SW480 (cell line): ENCODE data around the gene CXCR2.
"Not testable (repeated sequence)": the region's sequence is repeated elsewhere in the genome, so short reads cannot be mapped to it uniquely, and the experiment has no call there.

Source experiments
- DNase-seq: peaks from one replicate; pipeline ENCODE4 v3.0.0-alpha.2; 2016; ENCODE audit warnings: low spot score

Gene CXCR2

DNA sequence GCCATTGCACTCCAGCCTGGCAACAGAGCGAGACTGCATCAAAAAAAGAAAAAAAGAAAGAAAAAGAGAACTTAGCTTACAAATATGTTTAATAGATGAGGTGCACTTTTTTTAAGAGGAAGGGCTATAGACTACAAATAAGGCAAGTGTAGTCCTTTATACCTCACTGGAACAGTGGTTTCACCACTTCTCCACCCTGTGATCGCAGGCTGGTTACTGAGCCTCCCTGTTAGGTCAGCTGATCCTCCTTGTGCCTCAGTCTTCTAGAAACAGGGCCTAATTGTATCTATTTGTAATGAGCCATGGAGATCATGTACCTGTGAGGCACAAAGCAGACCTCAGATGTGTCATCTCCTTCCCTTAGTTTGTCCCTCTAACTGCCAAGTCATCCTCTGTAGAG, 4.5 kb downstream of the CXCR2 start:
- DNase-seq = no peak

DNA sequence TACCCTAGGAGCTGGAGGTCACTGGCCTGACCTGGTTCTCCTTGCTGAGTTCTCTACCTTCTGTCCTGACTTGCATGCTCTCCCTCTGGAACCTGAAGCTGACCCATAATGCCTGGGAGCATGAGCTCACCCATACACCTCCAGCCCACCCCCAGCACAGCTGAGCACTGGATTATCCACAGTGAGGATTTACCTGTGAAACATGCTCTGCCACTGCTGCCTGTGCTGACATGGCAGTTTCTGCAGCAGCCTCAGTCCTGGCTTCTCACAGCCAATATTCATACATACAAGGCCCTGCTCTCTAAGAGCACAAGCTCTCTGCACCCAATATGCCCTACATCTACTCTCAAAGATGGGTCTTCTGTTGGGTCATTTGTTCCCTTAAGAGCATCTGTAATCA, 5.0 kb downstream of the CXCR2 start:
- no peak for DNase-seq

DNA sequence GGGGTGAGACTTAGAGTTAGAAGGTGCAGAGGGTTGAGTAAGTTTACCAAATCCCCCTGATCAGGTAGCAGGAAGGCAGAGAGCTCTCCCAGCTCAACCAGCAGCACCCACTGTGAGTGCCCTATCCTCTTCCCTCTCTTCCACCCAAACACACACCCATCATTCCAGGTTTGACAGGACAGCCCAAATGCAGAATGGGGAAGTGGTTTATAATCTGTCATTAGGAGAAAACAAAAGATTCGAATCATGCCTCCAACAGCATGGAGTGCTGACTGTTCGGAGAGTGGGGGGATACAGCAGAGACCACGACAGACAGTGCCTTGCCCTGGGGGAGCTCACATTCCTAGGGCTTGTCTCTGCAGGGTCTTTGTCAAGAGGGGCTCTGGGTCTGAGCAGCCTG, 11.7 kb downstream of the CXCR2 start:
- no peak for DNase-seq

DNA sequence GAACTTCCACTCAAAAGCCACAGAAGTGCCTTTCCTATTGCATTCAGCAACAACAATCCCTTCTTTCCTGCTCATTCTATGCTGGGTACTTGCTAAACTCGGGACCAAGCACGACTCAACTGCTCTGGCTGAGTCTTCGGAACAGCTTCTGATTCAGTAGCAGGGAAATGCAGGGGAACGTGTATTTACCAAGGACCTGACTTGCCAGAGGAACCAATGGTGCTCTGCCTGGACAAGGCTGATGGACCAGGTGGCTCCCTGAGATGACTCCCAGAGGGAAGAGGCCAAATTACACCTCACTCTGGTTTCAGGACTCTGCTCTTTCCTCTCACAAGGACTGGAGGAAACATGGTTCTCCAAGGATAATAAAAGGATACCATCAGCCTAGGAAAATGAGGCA, 12.2 kb downstream of the CXCR2 start:
- DNase-seq = no peak

DNA sequence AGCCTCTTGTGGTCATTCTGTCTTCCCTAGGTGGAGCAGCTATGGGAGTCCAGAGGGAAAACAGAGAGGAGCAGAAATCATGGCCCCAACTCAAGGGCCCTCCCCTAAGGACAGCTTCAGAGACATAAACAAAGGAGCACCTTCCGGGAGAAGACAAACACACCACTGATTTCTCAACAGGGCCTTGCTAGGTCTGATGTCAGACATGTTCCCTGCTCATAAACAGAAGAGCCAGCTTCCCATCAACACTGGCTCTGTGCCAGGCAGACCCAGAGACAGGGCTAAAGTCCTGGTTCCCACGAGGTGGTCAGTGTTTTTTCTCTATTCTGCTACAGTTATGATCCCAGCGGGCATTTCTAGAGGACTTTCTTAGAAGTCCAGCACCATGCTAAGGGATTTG, 19.3 kb downstream of the CXCR2 start:
- no peak for DNase-seq

DNA sequence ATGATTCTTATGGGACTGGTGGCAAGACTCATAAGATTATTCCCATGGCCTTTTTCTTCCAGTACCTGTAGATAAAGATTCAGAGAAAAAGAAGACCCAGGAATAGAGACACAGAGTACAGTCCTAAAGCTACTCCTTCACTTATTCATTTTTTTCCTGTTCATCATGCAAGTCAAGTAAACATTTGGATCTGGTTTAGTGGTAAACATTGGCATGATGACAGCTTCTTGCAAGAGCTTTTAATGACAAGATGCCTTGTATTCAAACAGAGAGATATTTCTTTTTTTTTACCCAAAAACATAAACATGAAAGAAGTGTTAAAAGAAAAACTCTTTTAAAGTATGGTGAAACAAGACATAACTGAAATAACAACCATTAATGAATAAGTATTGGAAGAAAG, 20.2 kb downstream of the CXCR2 start:
- no peak for DNase-seq

DNA sequence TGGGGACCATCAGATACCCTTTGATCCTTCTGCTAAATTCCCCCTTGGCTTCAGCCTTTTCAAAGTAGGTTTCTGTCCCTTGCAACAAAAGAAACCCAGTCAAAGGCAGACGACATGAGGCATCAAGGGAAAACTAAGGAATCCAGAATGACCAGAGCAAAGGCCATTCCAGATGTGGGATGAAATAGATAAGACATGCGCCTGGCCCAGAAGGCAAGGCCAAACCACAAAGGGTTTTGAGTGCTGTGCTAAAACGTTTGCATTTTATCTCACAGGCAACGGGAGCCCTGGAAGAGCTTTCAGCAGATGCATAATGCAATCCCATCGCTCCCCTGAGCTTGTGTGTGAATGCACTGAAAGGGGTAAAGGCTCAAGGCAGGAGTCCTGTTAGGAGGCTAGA, 23.3 kb downstream of the CXCR2 start:
- DNase-seq = no peak

DNA sequence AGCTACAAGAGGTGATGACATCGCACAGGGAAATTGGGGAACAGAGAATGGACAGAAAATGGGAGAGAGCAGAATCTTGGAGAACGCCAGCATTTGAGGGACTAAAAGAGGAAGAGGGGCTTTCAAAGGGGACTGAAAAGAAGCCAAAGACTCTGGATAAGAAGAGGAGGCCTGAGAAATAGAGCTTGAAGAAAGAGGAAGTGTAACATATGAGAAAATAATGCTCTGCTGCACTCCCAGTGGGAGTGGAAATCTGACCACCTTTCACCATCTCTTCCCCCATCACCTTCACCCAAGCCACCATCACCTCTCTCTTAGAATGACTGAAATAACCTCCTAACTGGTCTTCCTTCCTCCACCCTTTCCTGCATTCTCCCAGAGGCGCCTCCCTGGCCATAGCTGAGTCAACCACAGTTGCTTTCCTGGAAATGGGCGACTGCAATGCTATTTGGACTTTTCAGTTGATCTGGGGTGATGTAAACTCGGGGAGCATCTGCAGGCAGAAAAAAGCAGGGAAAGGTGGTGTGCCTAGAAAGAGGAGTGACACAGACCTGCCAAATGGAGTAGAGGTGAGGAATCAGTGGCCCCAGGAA, 24.1 kb downstream of the CXCR2 start:
- DNase-seq = no peak

DNA sequence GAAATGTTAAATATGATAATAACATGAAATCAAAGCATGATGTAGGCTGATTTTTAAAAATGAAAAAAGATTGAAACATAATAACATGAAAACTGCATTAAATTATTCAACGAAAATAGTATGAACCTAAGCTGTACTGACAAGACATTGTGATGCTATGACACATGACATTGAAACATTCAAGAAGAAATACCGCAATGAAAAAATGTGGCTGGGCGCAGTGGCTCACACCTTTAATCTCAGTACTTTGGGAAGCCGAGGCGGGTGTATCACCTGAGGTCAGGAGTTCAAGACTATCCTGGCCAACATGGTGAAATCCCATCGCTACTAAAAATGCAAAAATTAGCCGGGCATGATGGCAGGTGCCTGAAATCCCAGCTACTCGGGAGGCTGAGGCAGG, 26.3 kb downstream of the CXCR2 start:
- DNase-seq = no peak

DNA sequence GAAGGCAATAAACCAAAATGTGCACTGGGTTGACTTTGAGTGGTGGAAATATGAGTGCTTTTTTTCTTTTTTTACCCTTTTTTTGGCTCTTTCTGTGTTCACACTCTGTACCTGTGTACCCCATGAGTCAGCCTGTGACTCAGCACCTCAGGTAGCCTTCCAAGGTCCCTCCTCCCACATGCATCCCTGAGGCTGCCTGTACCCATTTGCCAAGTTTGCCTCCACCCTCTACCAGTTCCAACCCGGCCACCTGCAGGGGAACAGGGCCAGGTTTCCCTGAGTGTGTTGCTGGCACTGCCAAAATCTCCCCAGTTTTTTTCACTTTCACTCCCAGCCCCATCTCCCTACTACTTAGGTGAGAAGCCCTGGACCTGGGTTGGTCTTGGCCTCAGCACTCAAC, 26.9 kb downstream of the CXCR2 start:
- DNase-seq = no peak

DNA sequence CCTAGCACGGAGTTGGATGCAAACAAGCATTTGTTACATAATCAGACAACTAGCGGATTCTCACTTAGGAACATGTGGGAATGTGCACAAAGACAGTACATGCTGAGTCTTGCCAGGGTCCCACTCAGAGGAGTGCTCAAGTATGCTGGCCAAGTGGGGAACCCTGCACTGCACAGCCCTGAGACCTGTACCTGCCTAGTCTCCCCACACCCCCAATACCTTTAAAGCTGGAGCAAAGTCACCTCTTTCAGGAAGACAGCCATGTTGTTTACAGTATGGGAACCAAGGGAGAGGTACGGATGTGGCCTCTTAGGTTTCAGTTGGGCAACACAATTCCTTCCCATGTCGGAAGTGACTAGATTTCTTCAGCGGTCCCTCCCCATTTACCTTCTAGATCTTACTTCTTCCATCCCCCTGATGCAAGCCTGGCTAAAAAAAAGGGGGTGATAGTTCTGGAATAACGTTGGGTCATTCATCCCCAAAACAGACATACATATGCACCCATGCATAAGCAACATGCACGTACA, 30.2 kb downstream of the CXCR2 start:
- no peak for DNase-seq

DNA sequence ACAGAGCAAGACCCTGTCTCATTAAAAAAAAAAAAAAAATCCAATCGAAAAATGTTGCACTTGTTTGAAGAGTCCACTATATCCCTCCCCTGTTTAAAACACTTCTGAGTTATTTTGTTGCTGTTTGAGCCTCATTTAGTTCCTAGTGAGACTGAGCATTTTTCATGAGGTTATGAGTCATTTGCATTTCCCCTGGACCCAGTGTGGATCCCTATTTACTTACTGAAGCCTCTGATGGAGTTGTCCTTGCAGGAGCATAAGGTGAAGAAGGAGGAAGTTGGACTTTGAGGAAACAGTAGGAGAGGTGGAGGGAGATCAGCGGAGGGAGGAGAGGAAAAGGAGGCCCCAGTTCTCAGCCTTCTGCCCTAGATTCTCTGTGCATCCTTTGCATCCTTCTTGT, 35.8 kb downstream of the CXCR2 start:
- no peak for DNase-seq

DNA sequence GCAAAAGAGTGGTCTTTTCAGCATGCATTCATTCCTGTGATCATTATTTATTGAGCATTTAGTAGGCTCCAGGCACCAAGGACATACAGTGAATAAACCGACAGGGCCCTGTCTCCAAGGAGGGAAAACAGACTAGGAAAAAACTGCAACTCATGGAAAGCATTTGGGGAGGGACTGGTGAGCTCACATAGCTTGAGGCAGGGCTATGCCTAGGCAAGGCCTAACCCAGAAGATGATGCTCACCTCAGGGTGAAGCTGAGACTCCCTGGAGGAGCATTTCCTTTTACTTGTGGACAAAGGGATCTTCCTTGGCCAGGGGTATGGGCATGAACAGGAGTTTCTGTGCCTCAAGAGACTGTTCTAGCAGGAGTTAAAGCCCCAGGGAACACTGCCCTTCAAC, 37.0 kb downstream of the CXCR2 start:
- DNase-seq = no peak

DNA sequence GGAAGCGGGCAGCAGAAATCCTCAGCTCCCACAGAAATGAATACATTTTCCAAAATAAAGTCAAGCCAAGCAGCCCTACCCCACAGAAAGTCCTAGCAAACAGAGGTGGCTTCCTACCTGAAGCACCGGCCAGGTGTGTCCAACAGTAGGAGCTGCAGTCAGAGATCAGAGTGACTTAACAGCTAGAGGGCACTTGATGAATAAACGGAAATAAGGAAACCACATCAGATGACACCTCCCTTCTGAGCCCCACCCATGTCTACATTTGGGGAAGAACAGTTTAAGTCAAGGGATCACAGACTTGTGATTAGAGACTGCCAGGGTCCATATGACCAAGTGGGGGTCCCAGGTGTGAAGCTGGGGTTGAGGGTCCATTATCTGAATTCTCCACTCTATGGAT, 41.0 kb downstream of the CXCR2 start, which contains the start of gene CXCR1:
Gene CXCR1 (minus strand): TSS at position 172 of the 400 bp plus-strand sequence. CDS start 1,751 bp downstream, outside the sequence.
- peak; percentile 67 for DNase-seq

DNA sequence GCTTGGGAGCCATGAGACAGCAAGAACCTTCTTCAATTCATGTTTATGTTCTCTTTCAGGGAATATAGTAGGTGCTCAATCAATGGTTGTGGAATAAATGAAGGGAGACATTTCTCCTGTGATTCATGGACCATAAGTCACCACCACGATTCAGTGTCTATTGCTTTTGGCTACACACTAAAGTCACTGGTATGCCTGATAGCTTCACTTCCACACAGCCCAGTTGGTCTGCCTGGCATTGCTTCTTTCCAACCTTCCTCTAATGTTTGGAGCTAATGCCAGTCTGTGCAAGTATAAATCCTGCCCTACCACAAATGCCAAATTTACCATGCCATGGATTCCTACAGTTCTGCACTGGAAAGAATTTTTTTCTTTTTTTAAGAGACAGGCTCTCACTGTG, 42.2 kb downstream of the CXCR2 start:
- no peak for DNase-seq

DNA sequence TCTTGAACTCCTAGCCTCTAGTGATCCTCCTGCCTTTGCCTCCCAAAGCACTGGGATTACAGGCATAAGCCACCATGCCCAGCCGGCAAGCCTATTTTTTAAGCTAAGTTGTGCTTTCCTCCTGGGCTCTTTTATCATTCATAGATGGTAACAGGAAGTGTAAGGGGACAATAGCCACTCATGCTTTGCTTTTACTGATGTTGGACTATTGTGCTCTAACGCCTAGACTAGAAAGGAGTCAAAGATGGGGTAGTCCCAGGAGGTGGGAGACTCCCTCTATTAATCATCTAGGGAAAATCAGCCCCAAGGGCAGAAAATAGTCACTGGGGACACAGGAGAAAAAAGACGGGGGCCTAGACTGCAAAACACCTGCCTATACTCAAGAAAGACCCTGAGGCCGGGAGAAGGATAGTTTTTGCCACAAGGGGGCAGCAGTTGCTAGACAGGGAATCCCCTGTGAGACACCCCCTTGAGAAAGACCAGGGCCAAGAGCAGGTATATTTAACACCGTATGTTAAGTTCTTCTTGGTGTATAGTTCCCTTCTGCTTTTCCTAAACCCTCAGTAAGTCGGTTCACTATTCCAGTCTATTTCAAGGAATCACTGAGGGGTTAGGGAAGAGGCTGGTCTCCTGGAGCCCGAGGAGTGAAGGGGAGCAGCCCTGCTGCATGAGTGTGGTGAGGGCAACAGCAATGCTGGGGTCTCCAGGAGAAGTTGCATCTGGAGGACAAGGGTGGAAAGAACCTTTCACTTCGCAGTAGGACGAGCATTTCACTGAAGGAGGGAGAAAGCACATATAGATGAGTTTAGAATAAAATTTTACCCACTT, 43.0 kb downstream of the CXCR2 start:
- DNase-seq = peak; percentile 23

DNA sequence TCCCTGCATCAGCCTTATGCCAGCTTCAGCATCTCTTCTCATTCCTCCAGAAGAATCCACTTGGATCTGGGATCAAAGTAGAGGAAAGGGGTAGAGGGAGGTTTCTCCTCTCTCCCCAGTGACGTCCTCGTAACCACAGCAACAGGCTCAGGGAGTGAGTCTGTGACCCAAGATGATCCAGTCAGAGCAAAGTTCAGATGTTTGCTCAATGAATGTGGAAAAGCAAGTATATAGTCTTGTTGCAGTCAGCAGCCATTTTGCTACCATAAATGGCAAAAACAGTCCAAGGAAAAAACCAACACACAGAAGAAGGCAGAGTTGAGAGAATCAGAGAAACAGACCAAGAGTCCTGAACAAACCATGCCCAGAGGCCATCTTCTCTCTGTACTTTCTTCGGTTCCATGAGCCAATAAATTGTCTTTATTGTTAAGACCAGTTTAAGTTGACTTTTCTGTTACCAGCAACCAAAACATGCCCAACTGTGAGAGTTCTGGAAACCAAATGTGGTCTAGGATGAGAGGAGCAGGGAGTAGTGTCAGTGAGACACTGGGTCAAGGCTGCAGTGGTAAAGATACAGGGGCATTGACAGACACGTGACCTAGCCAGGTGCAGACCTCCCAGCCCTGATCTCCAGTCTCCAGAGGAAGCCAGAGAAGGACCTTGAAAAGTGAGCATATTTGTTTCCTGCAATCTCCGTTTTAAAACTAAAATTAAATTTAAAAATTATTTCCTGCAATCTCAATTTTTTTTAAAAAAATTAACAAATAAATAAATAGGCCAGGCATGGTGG, 44.1 kb downstream of the CXCR2 start:
- no peak for DNase-seq

DNA sequence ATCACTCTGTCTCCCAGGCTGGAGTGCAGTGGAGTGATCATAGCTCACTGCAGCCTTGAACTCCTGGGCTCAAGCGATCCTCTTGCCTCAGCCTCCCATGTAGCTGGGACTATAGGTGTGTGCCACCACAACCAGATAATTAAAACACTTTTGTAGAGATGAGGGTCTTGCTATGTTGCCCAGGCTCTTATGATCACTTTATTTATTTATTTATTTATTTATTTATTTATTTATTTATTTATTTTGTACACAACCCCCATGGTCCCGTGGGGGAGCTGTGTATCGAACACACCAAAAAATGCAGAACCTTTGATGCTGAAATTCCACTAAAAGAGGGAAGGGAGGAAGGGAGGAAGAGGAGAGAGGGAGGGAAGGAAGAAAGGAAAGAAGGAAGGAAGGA, 45.9 kb downstream of the CXCR2 start:
- not testable (repeated sequence) for DNase-seq

DNA sequence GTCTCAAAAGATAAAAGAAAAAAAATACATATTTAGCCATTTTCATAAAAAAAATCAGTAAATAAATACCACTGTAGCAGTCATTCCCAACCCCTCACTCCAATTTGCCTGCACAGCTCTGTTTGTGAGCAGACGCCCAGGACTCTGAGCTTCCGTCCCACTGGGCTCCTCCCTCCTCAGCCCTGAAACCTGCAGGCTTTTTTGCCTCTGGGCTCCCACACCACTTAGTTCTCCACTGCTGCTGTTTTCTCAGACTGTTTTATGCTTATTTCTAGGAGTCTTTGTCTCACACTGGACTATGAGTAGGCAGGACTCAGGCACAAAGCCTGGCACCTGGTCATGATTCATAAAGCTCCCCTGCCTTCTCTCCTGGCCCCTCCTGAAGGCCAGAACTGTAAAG, 47.0 kb downstream of the CXCR2 start:
- no peak for DNase-seq

DNA sequence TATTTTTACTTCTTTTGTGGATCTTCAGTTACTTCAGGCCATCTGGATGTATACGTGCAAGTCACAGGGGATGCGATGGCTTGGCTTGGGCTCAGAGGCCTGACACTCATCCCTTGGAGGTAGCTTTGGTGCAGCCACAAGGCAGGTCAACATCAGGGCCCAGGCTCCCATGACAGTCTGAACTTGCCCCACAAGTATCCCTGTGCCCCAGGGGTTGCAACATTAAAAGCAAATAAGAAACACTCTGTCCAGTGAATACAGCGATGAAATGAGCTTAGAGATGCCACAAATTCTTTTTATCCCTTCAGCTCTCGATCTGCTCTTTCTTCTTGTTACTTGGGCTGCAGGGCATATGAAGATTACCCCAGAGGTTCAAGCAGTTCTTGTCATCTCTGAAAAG, 54.0 kb downstream of the CXCR2 start:
- no peak for DNase-seq

DNA sequence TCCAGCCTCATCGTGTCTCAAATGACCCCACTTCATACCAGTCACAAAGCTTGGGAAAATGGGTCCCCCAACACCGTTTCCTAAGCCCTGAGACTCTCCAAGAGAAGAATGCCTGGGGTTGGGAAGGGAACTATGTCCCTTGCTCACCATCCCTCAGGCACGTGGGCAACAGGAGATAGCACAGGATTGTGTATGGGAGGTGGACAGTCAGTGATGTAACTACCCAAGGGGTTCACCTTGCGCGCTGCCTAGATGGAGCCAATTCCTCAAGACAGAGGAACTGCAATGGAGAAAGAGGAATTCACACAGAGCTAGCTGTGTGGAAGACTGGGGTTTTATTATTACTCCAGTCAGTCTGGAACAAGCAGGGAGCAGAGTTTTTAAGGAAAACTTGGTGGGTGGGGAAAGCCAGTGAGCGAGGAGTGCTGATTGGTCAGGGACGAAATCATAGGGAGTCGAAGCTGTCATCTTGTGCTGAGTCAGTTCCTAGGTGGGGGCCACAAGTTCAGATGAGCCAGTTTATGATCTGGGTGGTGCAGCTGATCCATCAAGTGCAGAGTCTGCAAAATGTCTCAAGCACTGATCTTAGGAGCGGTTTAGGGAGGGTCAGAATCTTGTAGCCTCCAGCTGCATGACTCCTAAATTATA, 54.8 kb downstream of the CXCR2 start:
- DNase-seq = no peak

DNA sequence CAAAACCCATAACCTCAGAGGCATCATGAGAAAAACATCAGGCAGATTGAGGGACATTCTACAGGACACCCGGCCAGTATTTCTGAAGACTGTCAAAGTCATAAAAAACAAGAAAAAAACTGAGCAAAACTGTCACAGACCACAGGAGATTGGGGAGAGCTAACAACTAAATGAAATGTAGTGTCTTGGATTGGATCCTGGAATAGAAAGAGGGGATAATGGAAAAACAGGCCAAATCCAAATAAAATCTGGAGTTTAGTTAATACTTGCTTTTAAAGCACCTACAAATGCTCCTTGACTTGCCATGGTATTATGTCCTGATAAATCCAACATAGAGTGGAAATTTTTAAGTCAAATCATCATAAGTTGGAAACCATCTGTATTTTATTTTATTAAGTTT, 58.5 kb downstream of the CXCR2 start:
- no peak for DNase-seq
